Endodermal cell (in vitro differentiated cells): ENCODE results near the gene LCE2B. TPM values are rescaled to one million over a fixed set of nuclear protein-coding genes. Genes with fewer than 3 reads are reported as not detected.
"Not testable (repeated sequence)": the region's sequence is repeated elsewhere in the genome, so short reads cannot be mapped to it uniquely, and the experiment has no call there.

Experiments used
- DNase-seq: peaks from one replicate; pipeline ENCODE4 v3.0.0-alpha.2; 2017
- H3K27ac ChIP-seq: 2 replicates; pipeline ENCODE4 v1.5.1; 2013; ENCODE audit warnings: mild to moderate bottlenecking, low read depth, low read length, moderate library complexity
- H3K27me3 ChIP-seq: 2 replicates; pipeline ENCODE4 v1.6.1; 2013; ENCODE audit warnings: mild to moderate bottlenecking, low read length, moderate library complexity; ENCODE audit not compliant: insufficient read depth, control insufficient read depth, poor library complexity, severe bottlenecking
- H3K36me3 ChIP-seq: 2 replicates; pipeline ENCODE4 v1.7.0; 2013; ENCODE audit warnings: mild to moderate bottlenecking, low read length, moderate library complexity; ENCODE audit not compliant: control insufficient read depth, insufficient read depth
- H3K4me1 ChIP-seq: one replicate; pipeline ENCODE4 v1.7.0; 2013; ENCODE audit warnings: low read length; ENCODE audit not compliant: control insufficient read depth, insufficient read depth
- H3K4me3 ChIP-seq: 2 replicates; pipeline ENCODE4 v1.5.1; 2013; ENCODE audit warnings: mild to moderate bottlenecking, low read length, moderate library complexity
- H3K9ac ChIP-seq: 2 replicates; pipeline ENCODE4 v1.6.1; 2013; ENCODE audit warnings: mild to moderate bottlenecking, low read length, moderate library complexity; ENCODE audit not compliant: poor library complexity, severe bottlenecking; ENCODE audit errors: extremely low read depth
- H3K9me3 ChIP-seq: 2 replicates; pipeline ENCODE4 v1.6.1; 2013; ENCODE audit warnings: mild to moderate bottlenecking, low read length, moderate library complexity; ENCODE audit not compliant: control insufficient read depth
- H3K27ac Mint-ChIP-seq: 2 replicates; pipeline ENCODE4 v1.8.0; 2020; ENCODE audit warnings: mixed read lengths
- H3K27me3 Mint-ChIP-seq: 2 replicates; pipeline ENCODE4 v1.8.0; 2021; ENCODE audit warnings: mild to moderate bottlenecking, mixed read lengths; ENCODE audit not compliant: insufficient read depth
- H3K36me3 Mint-ChIP-seq: 2 replicates; pipeline ENCODE4 v1.8.0; 2020; ENCODE audit warnings: low read depth, mixed read lengths
- H3K4me1 Mint-ChIP-seq: 2 replicates; pipeline ENCODE4 v1.8.0; 2020; ENCODE audit warnings: mixed read lengths
- H3K4me3 Mint-ChIP-seq: 2 replicates; pipeline ENCODE4 v1.8.0; 2020; ENCODE audit warnings: mild to moderate bottlenecking, moderate library complexity, mixed read lengths
- H3K9me3 Mint-ChIP-seq: 2 replicates; pipeline ENCODE4 v1.8.0; 2020; ENCODE audit warnings: mild to moderate bottlenecking, mixed read lengths
- WGBS, 2 experiments: methylation state at CpG; one replicate each; pipeline versions ENCODE4 v1.1.5 to v1.1.7; 2013; ENCODE audit warnings: missing lambda C conversion rate in 2 of 2, mixed read lengths in 1 of 2; ENCODE audit not compliant: insufficient coverage in 1 of 2, insufficient read length in 1 of 2; 5-methylcytosine and 5-hydroxymethylcytosine counted together
- total RNA-seq, 2 donors: library from RNA; stranded (reverse); fragmentation: NEBNext Ultra II Directional in 1 of 2; extraction: Animal tissue kit (Norgen Biotek cat#: 25700) in 1 of 2; gene quantifications; 2 replicates in 1 of 2; 3 replicates in 1 of 2; pipeline ENCODE4 v1.2.1, GENCODE V29; 2021
- TF ChIP-seq, protein P1 (sequence below): fragments of 200-600 bp; sonication (generic); conservative IDR thresholded peaks from 2 replicates; pipeline ENCODE4 v1.5.0; 2021; ENCODE audit warnings: antibody characterized with exemption, mild to moderate bottlenecking

Gene LCE2B
- total RNA-seq, 2 donors from 2014 or later = not detected

DNA sequence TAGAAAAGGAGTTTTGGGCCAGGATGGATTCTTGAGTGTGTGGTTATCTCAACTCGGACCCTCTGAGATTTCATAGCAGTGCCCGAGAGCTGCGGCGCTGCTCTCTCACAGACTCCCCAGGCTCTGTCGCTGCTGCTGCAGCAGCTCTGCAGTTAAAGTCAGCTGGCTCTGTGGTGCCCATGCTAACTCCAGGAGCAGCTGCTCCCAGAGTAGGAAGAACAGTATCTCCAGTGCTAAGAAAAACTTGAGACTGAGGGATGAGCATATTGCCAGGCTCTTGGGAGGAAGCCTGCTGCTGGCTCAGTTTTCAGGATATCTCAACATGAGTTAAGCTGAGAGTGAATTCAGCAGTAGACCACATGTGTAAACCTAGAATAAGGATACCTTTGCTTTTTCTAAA lies 18.3 kb upstream of the LCE2B start:
- Mint-ChIP-seq H3K36me3 (no peaks in the 10 kb centered on the region), H3K4me1 (no peaks in the 10 kb centered on the region), H3K27ac (no peak overlapping the region), H3K4me3 (no peak overlapping the region), H3K27me3 (no peaks in the 10 kb centered on the region), H3K9me3 (peaks cover 93% of the 10 kb centered on the region)
- no peak for DNase-seq
- Histone ChIP-seq H3K9me3 (peaks cover 82% of the 10 kb centered on the region), H3K4me1 (no peaks in the 10 kb centered on the region), H3K36me3 (no peaks in the 10 kb centered on the region), H3K9ac (no peak overlapping the region), H3K27ac (no peak overlapping the region), H3K4me3 (no peak overlapping the region), H3K27me3 (no peaks in the 10 kb centered on the region)
- TF ChIP-seq, protein P1, sequence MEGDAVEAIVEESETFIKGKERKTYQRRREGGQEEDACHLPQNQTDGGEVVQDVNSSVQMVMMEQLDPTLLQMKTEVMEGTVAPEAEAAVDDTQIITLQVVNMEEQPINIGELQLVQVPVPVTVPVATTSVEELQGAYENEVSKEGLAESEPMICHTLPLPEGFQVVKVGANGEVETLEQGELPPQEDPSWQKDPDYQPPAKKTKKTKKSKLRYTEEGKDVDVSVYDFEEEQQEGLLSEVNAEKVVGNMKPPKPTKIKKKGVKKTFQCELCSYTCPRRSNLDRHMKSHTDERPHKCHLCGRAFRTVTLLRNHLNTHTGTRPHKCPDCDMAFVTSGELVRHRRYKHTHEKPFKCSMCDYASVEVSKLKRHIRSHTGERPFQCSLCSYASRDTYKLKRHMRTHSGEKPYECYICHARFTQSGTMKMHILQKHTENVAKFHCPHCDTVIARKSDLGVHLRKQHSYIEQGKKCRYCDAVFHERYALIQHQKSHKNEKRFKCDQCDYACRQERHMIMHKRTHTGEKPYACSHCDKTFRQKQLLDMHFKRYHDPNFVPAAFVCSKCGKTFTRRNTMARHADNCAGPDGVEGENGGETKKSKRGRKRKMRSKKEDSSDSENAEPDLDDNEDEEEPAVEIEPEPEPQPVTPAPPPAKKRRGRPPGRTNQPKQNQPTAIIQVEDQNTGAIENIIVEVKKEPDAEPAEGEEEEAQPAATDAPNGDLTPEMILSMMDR = no peak
- 88 to 100% methylated on average over 3 to 5 of the region's 5 CpGs for WGBS, 2 experiments

DNA sequence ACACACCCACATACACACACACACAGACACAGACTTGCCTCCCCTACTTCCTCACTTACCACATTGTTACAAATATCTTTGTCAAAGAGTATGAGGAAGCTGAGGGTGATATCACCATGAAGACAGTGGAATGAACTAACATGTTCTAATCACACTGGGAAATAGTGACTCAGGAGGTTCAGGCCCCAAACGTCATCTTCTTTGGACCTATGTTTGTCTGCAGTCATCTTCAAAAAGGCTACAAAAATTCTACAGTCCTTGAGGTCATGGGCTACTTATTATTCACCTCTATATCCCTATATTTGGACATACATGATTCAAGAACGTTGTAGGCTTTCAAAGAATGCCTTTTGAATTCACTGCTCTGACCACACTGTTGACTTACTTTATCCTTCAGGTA lies 12.9 kb upstream of the LCE2B start:
- Mint-ChIP-seq H3K27ac (no peak overlapping the region), H3K9me3 (peaks cover 96% of the 10 kb centered on the region), H3K4me1 (no peaks in the 10 kb centered on the region), H3K4me3 (no peak overlapping the region), H3K27me3 (no peaks in the 10 kb centered on the region), H3K36me3 (no peaks in the 10 kb centered on the region)
- Histone ChIP-seq H3K4me1 (no peaks in the 10 kb centered on the region), H3K27ac (no peak overlapping the region), H3K9me3 (peaks cover 78% of the 10 kb centered on the region), H3K27me3 (no peaks in the 10 kb centered on the region), H3K9ac (no peak overlapping the region), H3K4me3 (no peak overlapping the region), H3K36me3 (no peaks in the 10 kb centered on the region)
- TF ChIP-seq, protein P1 = no peak
- no peak for DNase-seq
- 19 to 25% methylated on average over 2 of the region's 2 CpGs for WGBS, 2 experiments

DNA sequence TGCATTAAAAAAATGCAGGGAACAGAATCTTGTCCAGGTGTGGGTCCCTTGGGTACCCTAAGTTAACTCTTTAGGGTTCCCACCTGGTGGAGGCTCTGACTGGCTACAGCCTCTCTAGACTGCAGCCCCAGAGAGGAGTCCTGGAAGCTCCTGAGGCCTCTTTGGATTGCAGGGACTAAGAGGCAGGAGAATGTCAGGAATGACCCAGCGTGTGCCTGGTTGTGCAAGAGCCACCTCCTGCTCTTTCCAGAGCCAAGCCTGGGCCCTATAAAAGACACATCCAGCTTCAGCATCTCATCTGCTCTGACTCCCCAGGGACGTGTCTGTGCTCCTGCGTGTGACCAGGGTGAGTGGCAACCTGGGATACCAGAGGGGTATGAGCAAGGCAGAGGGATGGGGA lies 10.9 kb upstream of the LCE2B start, which contains the start of gene LCE2C:
TSS of gene LCE2C (plus strand) at position 297 of the 400 bp plus-strand sequence. CDS start 737 bp downstream, outside the sequence.
- H3K27me3 ChIP-seq, H3K4me1 Mint-ChIP-seq, H3K4me3 ChIP-seq, H3K27me3 Mint-ChIP-seq, H3K36me3 Mint-ChIP-seq, H3K27ac ChIP-seq, H3K36me3 ChIP-seq, H3K4me1 ChIP-seq, H3K4me3 Mint-ChIP-seq, H3K27ac Mint-ChIP-seq, DNase-seq, H3K9ac ChIP-seq: not testable (repeated sequence)
- 20% methylated on average over 1 of the region's 3 CpGs; no CpG with 5 or more reads in 1 of the 2 experiments for WGBS, 2 experiments
- H3K9me3 Mint-ChIP-seq = peaks cover 98% of the 10 kb centered on the region
- peaks cover 82% of the 10 kb centered on the region for H3K9me3 ChIP-seq

DNA sequence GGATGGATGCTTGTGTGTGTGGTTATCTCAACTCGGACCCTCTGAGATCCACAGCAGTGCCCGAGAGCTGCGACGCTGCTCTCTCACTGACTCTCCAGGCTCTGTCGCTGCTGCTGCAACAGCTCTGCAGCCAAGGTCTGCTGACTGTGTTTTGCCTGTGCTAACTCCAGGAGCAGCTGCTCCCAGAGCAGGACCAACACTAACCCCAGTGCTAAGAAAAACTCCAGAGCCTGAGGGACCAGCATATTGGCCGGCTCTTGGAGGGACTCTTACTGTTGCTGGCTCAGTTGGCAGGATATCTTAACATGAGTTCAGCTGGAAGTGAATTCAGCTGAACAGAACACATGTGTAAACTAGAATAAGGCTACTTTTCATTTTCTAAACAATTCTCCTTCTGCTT lies 6.5 kb upstream of the LCE2B start:
- no peak overlapping the region for H3K4me3 Mint-ChIP-seq
- H3K27me3 ChIP-seq = no peaks in the 10 kb centered on the region
- no peak overlapping the region for H3K9ac ChIP-seq
- no peak overlapping the region for H3K4me3 ChIP-seq
- H3K9me3 Mint-ChIP-seq = peaks cover 95% of the 10 kb centered on the region
- H3K27ac ChIP-seq = no peak overlapping the region
- peaks cover 89% of the 10 kb centered on the region for H3K9me3 ChIP-seq
- no peaks in the 10 kb centered on the region for H3K4me1 Mint-ChIP-seq
- H3K27me3 Mint-ChIP-seq = no peaks in the 10 kb centered on the region
- H3K27ac Mint-ChIP-seq = no peak overlapping the region
- TF ChIP-seq, protein P1 = no peak
- no peaks in the 10 kb centered on the region for H3K36me3 ChIP-seq
- no peak for DNase-seq
- no peaks in the 10 kb centered on the region for H3K36me3 Mint-ChIP-seq
- 85% methylated on average over 6 of the region's 6 CpGs; no CpG with 5 or more reads in 1 of the 2 experiments for WGBS, 2 experiments
- no peaks in the 10 kb centered on the region for H3K4me1 ChIP-seq
